ENCODE measurements around the gene DPYSL4. TPM values are rescaled to one million over a fixed set of nuclear protein-coding genes. Genes with fewer than 3 reads are reported as not detected.

Gene DPYSL4
- total RNA-seq, 1 donor from 2014 or later: 33.8 TPM

GRCh38 chr10:132185601-132186487 lies 904 bp upstream of the DPYSL4 start:
- peaks cover 40% of the 10 kb centered on the region for H3K27me3 Mint-ChIP-seq (ENCODE audit: unreplicated experiment)
- H3K4me1 Mint-ChIP-seq (ENCODE audit: unreplicated experiment): peaks cover 13% of the 10 kb centered on the region
- no peak for TF ChIP-seq CTCF (IDR thresholded peaks at IDR 0.05)
- H3K4me3 Mint-ChIP-seq (ENCODE audit: unreplicated experiment): peak overlapping the region; percentile 54
- DNase-seq (ENCODE audit: extremely low spot score, unreplicated experiment): no peak
- H3K36me3 Mint-ChIP-seq (ENCODE audit: unreplicated experiment): peaks cover 8% of the 10 kb centered on the region
- H3K9me3 Mint-ChIP-seq (ENCODE audit: unreplicated experiment): no peaks in the 10 kb centered on the region
- H3K27ac Mint-ChIP-seq (ENCODE audit: unreplicated experiment): no peak overlapping the region

- TF ChIP-seq CTCF (IDR thresholded peaks at IDR 0.05): no peak
- H3K27ac Mint-ChIP-seq (ENCODE audit: unreplicated experiment): no peak overlapping the region
- H3K36me3 Mint-ChIP-seq (ENCODE audit: unreplicated experiment): peaks cover 8% of the 10 kb centered on the region
- peaks cover 31% of the 10 kb centered on the region for H3K27me3 Mint-ChIP-seq (ENCODE audit: unreplicated experiment)
- H3K9me3 Mint-ChIP-seq (ENCODE audit: unreplicated experiment): no peaks in the 10 kb centered on the region
- peak overlapping the region; percentile 70 for H3K4me3 Mint-ChIP-seq (ENCODE audit: unreplicated experiment)
- no peak for DNase-seq (ENCODE audit: extremely low spot score, unreplicated experiment)
- peaks cover 13% of the 10 kb centered on the region for H3K4me1 Mint-ChIP-seq (ENCODE audit: unreplicated experiment)
These were observed 836 bp downstream of the DPYSL4 start for GRCh38 chr10:132187430-132188138.

GRCh38 chr10:132188331-132188730 lies 1.6 kb downstream of the DPYSL4 start:
- peak overlapping the region; percentile 70 for H3K4me3 Mint-ChIP-seq (ENCODE audit: unreplicated experiment)
- H3K9me3 Mint-ChIP-seq (ENCODE audit: unreplicated experiment): no peaks in the 10 kb centered on the region
- peaks cover 13% of the 10 kb centered on the region for H3K36me3 Mint-ChIP-seq (ENCODE audit: unreplicated experiment)
- peaks cover 13% of the 10 kb centered on the region for H3K4me1 Mint-ChIP-seq (ENCODE audit: unreplicated experiment)
- DNase-seq (ENCODE audit: extremely low spot score, unreplicated experiment): no peak
- H3K27ac Mint-ChIP-seq (ENCODE audit: unreplicated experiment): no peak overlapping the region
- H3K27me3 Mint-ChIP-seq (ENCODE audit: unreplicated experiment): peaks cover 25% of the 10 kb centered on the region
- TF ChIP-seq CTCF (IDR thresholded peaks at IDR 0.05): no peak

GRCh38 chr10:132189016-132189415 lies 2.3 kb downstream of the DPYSL4 start:
- no peak for TF ChIP-seq CTCF (IDR thresholded peaks at IDR 0.05)
- H3K4me1 Mint-ChIP-seq (ENCODE audit: unreplicated experiment): peaks cover 13% of the 10 kb centered on the region
- peaks cover 19% of the 10 kb centered on the region for H3K27me3 Mint-ChIP-seq (ENCODE audit: unreplicated experiment)
- H3K4me3 Mint-ChIP-seq (ENCODE audit: unreplicated experiment): peak overlapping the region; percentile 26
- no peak for DNase-seq (ENCODE audit: extremely low spot score, unreplicated experiment)
- H3K9me3 Mint-ChIP-seq (ENCODE audit: unreplicated experiment): no peaks in the 10 kb centered on the region
- peaks cover 14% of the 10 kb centered on the region for H3K36me3 Mint-ChIP-seq (ENCODE audit: unreplicated experiment)
- no peak overlapping the region for H3K27ac Mint-ChIP-seq (ENCODE audit: unreplicated experiment)

All from osteocyte (in vitro differentiated cells).